H1 (cell line): ENCODE measurements around the gene ZNF805. TPM values are rescaled to one million over a fixed set of nuclear protein-coding genes. Genes with fewer than 3 reads are reported as not detected.

Source experiments
- CTCF ChIA-PET: fragments of 300-600 bp; sonication (Branson Sonifier 250); formaldehyde crosslinking; loops from one replicate; lab custom pipeline; 2021; ENCODE audit not compliant: partially characterized antibody; lab: Charles Lee
- POLR2A ChIA-PET: fragments of 300-600 bp; sonication (Branson Sonifier 250); formaldehyde crosslinking; loops from one replicate; lab custom pipeline; 2021; ENCODE audit warnings: inconsistent platforms; ENCODE audit not compliant: partially characterized antibody; lab: Charles Lee
- DNase-seq, 2 experiments: peaks; one replicate each; pipeline versions ENCODE4 v3.0.0 to v3.0.0-alpha.2; 2010 to 2022; ENCODE audit warnings: low spot score in 2 of 2, low read depth in 1 of 2, mixed read lengths in 1 of 2
- FAIRE-seq: peaks from 2 replicates; lab custom pipeline; 2011; peaks lifted over from hg19 to GRCh38; lab: Jason Lieb, UNC
- H2AFZ ChIP-seq: 2 replicates; pipeline ENCODE4 v1.8.1; 2012; ENCODE audit warnings: low read length, inconsistent platforms
- H2AK5ac ChIP-seq: 2 replicates; pipeline ENCODE4 v1.6.1; 2013; ENCODE audit warnings: low read depth, low read length
- H2BK120ac ChIP-seq: replicated peaks from 2 replicates; pipeline ENCODE3; 2013; ENCODE audit warnings: low read depth, low read length, inconsistent platforms
- H2BK12ac ChIP-seq: 2 replicates; pipeline ENCODE4 v1.6.1; 2013; ENCODE audit warnings: low read depth, low read length
- H2BK15ac ChIP-seq: 2 replicates; pipeline ENCODE4 v1.6.1; 2013; ENCODE audit warnings: low read length
- H2BK20ac ChIP-seq: 2 replicates; pipeline ENCODE4 v1.6.1; 2013; ENCODE audit warnings: low read length
- H2BK5ac ChIP-seq: 2 replicates; pipeline ENCODE4 v1.6.1; 2013; ENCODE audit warnings: low read depth, low read length
- H3K14ac ChIP-seq: 2 replicates; pipeline ENCODE4 v1.6.1; 2013; ENCODE audit warnings: inconsistent platforms; ENCODE audit not compliant: insufficient read length
- H3K18ac ChIP-seq: 2 replicates; pipeline ENCODE4 v1.6.1; 2013; ENCODE audit warnings: low read length; ENCODE audit errors: extremely low read depth
- H3K23ac ChIP-seq: 2 replicates; pipeline ENCODE4 v1.6.1; 2013; ENCODE audit warnings: inconsistent platforms; ENCODE audit not compliant: insufficient read length
- H3K23me2 ChIP-seq: 2 replicates; pipeline ENCODE4 v1.6.1; 2013; ENCODE audit warnings: low read depth, low read length
- H3K27ac ChIP-seq: 2 replicates; pipeline ENCODE4 v1.6.1; 2011; ENCODE audit warnings: low read depth, low read length, inconsistent platforms
- H3K27me3 ChIP-seq, 4 experiments: replicated peaks in 1 of 4; 1 replicate in 1 of 4; 2 replicates in 3 of 4; pipeline versions ENCODE4 v1.6.1 to v1.8.1; 2011 to 2013; ENCODE audit warnings: low read length in 3 of 4, mild to moderate bottlenecking in 3 of 4, inconsistent platforms in 2 of 4, mixed read lengths in 2 of 4, moderate library complexity in 1 of 4; ENCODE audit not compliant: control insufficient read depth in 3 of 4, insufficient read depth in 3 of 4; ENCODE audit errors: extremely low read depth in 1 of 4
- H3K36me3 ChIP-seq, 4 experiments: 2 replicates each; pipeline versions ENCODE4 v1.6.1 to v1.8.1; 2011 to 2013; ENCODE audit warnings: mild to moderate bottlenecking in 4 of 4, low read length in 3 of 4, moderate library complexity in 2 of 4, control low read depth in 1 of 4, inconsistent platforms in 1 of 4; ENCODE audit not compliant: insufficient read depth in 4 of 4, control insufficient read depth in 2 of 4
- H3K4ac ChIP-seq: replicated peaks from 2 replicates; pipeline ENCODE3; 2013; ENCODE audit warnings: low read length, low read depth, mixed read lengths, inconsistent platforms; ENCODE audit not compliant: insufficient read length
- H3K4me1 ChIP-seq, 4 experiments: replicated peaks in 1 of 4; 1 replicate in 1 of 4; 2 replicates in 3 of 4; pipeline versions ENCODE4 v1.6.1 to v1.8.1; 2011 to 2013; ENCODE audit warnings: low read length in 3 of 4, inconsistent platforms in 2 of 4, mixed read lengths in 1 of 4; ENCODE audit not compliant: insufficient read depth in 4 of 4, control insufficient read depth in 3 of 4
- H3K4me2 ChIP-seq, 2 experiments: 2 replicates each; pipeline versions ENCODE4 v1.6.1 to v1.8.1; 2011 to 2013; ENCODE audit warnings: low read depth in 2 of 2, low read length in 2 of 2, control low read depth in 1 of 2, inconsistent platforms in 1 of 2, mild to moderate bottlenecking in 1 of 2; ENCODE audit not compliant: insufficient read depth in 1 of 2
- H3K4me3 ChIP-seq, 4 experiments: fragments of 200-600, 300-600 bp in 1 of 4; sonication (generic), shearing (Covaris generic), sonication (Bioruptor Twin) in 1 of 4; 2 replicates each; pipeline versions ENCODE4 v1.5.1 to v1.8.1; 2011 to 2016; ENCODE audit warnings: low read length in 4 of 4, low read depth in 3 of 4, control low read depth in 2 of 4, inconsistent platforms in 2 of 4, mild to moderate bottlenecking in 2 of 4, mixed read lengths in 1 of 4, moderate library complexity in 1 of 4; ENCODE audit not compliant: insufficient read depth in 2 of 4; ENCODE audit errors: extremely low read depth in 1 of 4
- H3K56ac ChIP-seq: replicated peaks from 2 replicates; pipeline ENCODE3; 2013; ENCODE audit warnings: low read depth, mild to moderate bottlenecking, mixed read lengths, low read length, inconsistent platforms; ENCODE audit not compliant: insufficient read length
- H3K79me1 ChIP-seq: 2 replicates; pipeline ENCODE4 v1.6.1; 2013; ENCODE audit warnings: low read depth, low read length, control low read depth
- H3K79me2 ChIP-seq, 2 experiments: 2 replicates each; pipeline versions ENCODE4 v1.6.1 to v1.8.1; 2012 to 2013; ENCODE audit warnings: low read length in 2 of 2, mild to moderate bottlenecking in 2 of 2, inconsistent platforms in 1 of 2; ENCODE audit not compliant: insufficient read depth in 2 of 2, control insufficient read depth in 1 of 2
- H3K9ac ChIP-seq, 4 experiments: replicated peaks in 1 of 4; 1 replicate in 1 of 4; 2 replicates in 3 of 4; pipeline versions ENCODE4 v1.6.1 to v1.8.1; 2011 to 2013; ENCODE audit warnings: low read depth in 3 of 4, low read length in 3 of 4, control low read depth in 2 of 4, mild to moderate bottlenecking in 2 of 4, moderate library complexity in 2 of 4, inconsistent platforms in 1 of 4; ENCODE audit errors: extremely low read depth in 1 of 4
- H3K9me3 ChIP-seq, 2 experiments: 2 replicates each; pipeline versions ENCODE4 v1.6.1 to v1.8.1; 2012 to 2013; ENCODE audit warnings: mild to moderate bottlenecking in 2 of 2, moderate library complexity in 2 of 2, control low read depth in 1 of 2, inconsistent platforms in 1 of 2, low read depth in 1 of 2, low read length in 1 of 2, mixed read lengths in 1 of 2; ENCODE audit not compliant: insufficient read depth in 2 of 2
- H4K20me1 ChIP-seq, 2 experiments: replicated peaks in 1 of 2; 2 replicates each; pipeline versions ENCODE3 to v1.8.1; 2011 to 2013; ENCODE audit warnings: inconsistent platforms in 2 of 2, low read length in 2 of 2, mild to moderate bottlenecking in 1 of 2; ENCODE audit not compliant: insufficient read depth in 2 of 2, control insufficient read depth in 1 of 2
- H4K5ac ChIP-seq: 2 replicates; pipeline ENCODE4 v1.6.1; 2013; ENCODE audit warnings: low read length, low read depth, mixed read lengths, inconsistent platforms; ENCODE audit not compliant: insufficient read length
- H4K8ac ChIP-seq: 2 replicates; pipeline ENCODE4 v1.8.0; 2013; ENCODE audit warnings: mild to moderate bottlenecking, moderate library complexity, low read length, inconsistent platforms; ENCODE audit not compliant: insufficient read depth; ENCODE audit errors: extremely low read depth
- H4K91ac ChIP-seq: replicated peaks from 2 replicates; pipeline ENCODE3; 2013; ENCODE audit warnings: low read length, mixed read lengths, inconsistent platforms; ENCODE audit not compliant: insufficient read length
- CREB1 ChIP-seq: IDR thresholded peaks from 2 replicates; pipeline ENCODE4 v1.6.1; 2012; ENCODE audit warnings: inconsistent platforms
- EP300 ChIP-seq, 2 experiments: IDR thresholded peaks; 1 replicate in 1 of 2; 2 replicates in 1 of 2; pipeline ENCODE4 v1.6.1; 2011 to 2012; ENCODE audit warnings: low read depth in 2 of 2, low read length in 2 of 2, mild to moderate bottlenecking in 2 of 2, borderline replicate concordance in 1 of 2, inconsistent platforms in 1 of 2, moderate library complexity in 1 of 2
- FOSL1 ChIP-seq: IDR thresholded peaks from 2 replicates; pipeline ENCODE4 v1.6.1; 2011; ENCODE audit warnings: mild to moderate bottlenecking, low read depth, low read length, moderate library complexity; ENCODE audit not compliant: insufficient read depth
- NANOG ChIP-seq: IDR thresholded peaks from 2 replicates; pipeline ENCODE4 v1.6.1; 2011; ENCODE audit warnings: low read length, low read depth, mild to moderate bottlenecking, inconsistent platforms; ENCODE audit not compliant: insufficient read depth, poor library complexity, severe bottlenecking
- POLR2A ChIP-seq, 2 experiments: IDR thresholded peaks; 1 replicate in 1 of 2; 2 replicates in 1 of 2; pipeline ENCODE4 v1.6.1; 2011; ENCODE audit warnings: low read depth in 2 of 2, low read length in 2 of 2, mild to moderate bottlenecking in 2 of 2; ENCODE audit errors: control extremely low read depth in 1 of 2
- RNF2 ChIP-seq: fragments of 200-900, 300-1000 bp; sonication (generic); IDR thresholded peaks from 2 replicates; pipeline ENCODE4 v1.7.1; 2016; ENCODE audit warnings: borderline replicate concordance, low read depth, mild to moderate bottlenecking, antibody characterized with exemption, low read length; ENCODE audit not compliant: poor library complexity, severe bottlenecking; ENCODE audit errors: missing control alignments
- SIN3A ChIP-seq, 2 experiments: IDR thresholded peaks in 1 of 2; conservative IDR thresholded peaks in 1 of 2; 2 replicates each; pipeline ENCODE4 v1.6.1; 2011 to 2012; ENCODE audit warnings: low read length in 2 of 2, improper control_type of control experiment in 1 of 2, low read depth in 1 of 2, mild to moderate bottlenecking in 1 of 2
- SIRT6 ChIP-seq: IDR thresholded peaks from one replicate; pipeline ENCODE4 v1.7.1; 2012; ENCODE audit warnings: low read length, inconsistent platforms
- SP2 ChIP-seq: IDR thresholded peaks from 2 replicates; pipeline ENCODE4 v1.6.1; 2012; ENCODE audit warnings: mild to moderate bottlenecking, low read length, inconsistent platforms
- SP4 ChIP-seq: IDR thresholded peaks from 2 replicates; pipeline ENCODE4 v1.6.1; 2012; ENCODE audit warnings: low read length, inconsistent platforms
- TAF7 ChIP-seq: optimal IDR thresholded peaks from 2 replicates; pipeline ENCODE3; 2011; ENCODE audit warnings: low read depth, mild to moderate bottlenecking, inconsistent platforms, low read length, moderate library complexity, borderline replicate concordance
- TBP ChIP-seq: IDR thresholded peaks from 2 replicates; pipeline ENCODE4 v1.6.1; 2011; ENCODE audit warnings: low read depth, low read length, improper control_type of control experiment
- TEAD4 ChIP-seq: IDR thresholded peaks from 2 replicates; pipeline ENCODE4 v1.6.1; 2012; ENCODE audit warnings: low read depth, low read length, inconsistent platforms, mixed read lengths
- WGBS, 2 experiments: shearing (Covaris generic) in 1 of 2; methylation state at CpG; one replicate each; pipeline versions ENCODE4 v1.1.6 to v1.1.7; 2013 to 2015; ENCODE audit warnings: low lambda C conversion rate in 2 of 2, mixed read lengths in 2 of 2, inconsistent platforms in 1 of 2, low coverage in 1 of 2, missing lambda C conversion rate in 1 of 2; ENCODE audit not compliant: insufficient replicate concordance in 2 of 2, insufficient coverage in 1 of 2, insufficient read length in 1 of 2; ENCODE audit errors: extremely low coverage in 1 of 2, missing lambda C conversion rate in 1 of 2; 5-methylcytosine and 5-hydroxymethylcytosine counted together
- polyA plus RNA-seq, 7 experiments: library from polyadenylated mRNA; depleted of rRNA in 3 of 7; stranded (reverse) in 5 of 7; unstranded in 2 of 7; fragments of >200 nt in 5 of 7; fragments of 200-250 nt in 2 of 7; gene quantifications; 1 replicate in 5 of 7; 2 replicates in 1 of 7; 4 replicates in 1 of 7; pipeline versions ENCODE4 v1.2.1 to v1.2.3, GENCODE V29; 2011 to 2013; ENCODE audit warnings: missing spikeins in 2 of 7, mixed read lengths in 2 of 7
- total RNA-seq: library from RNA; stranded (reverse); fragmentation: NEBNext Ultra II Directional; extraction: Animal tissue kit (Norgen Biotek cat#: 25700); gene quantifications from 2 replicates; pipeline ENCODE4 v1.2.1, GENCODE V29; 2021
- TF ChIP-seq, protein P1 (sequence below): IDR thresholded peaks from 2 replicates; pipeline ENCODE4 v1.6.1; 2011; ENCODE audit warnings: low read length, improper control_type of control experiment

ZNF805 gene
- total and polyA plus RNA-seq, 2 of the 8 experiments (the other 6 are each of a cell fraction or from before 2014, with no cell fraction given), result 2.3 to 14.8 TPM

DNA sequence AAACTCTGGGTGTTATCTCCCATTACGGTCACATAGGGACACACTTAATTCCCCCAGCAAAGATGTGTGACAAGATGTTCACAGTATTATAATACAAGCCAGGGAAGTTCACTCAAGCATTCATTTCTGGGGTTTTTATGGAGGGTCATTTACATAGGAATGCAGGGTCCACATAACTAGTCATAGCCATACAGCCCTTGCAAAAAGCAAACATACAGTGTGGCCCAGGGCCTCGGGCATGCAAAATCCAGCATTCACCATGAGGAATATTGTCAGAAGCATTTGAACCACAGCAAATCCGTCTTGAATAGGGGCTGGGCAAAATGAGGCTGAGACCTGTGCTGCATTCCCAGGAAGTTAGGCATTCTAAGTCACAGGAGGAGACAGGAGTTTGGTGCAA lies 26.9 kb downstream of the ZNF805 start:
- Histone ChIP-seq H3K4me1 (peaks cover 0 to 7% (median 1%) of the 10 kb centered on the region in 4 experiments; a peak in 2 of 7 replicates), H4K8ac (no peak overlapping the region), H3K4ac (no peak overlapping the region), H4K20me1 (no peaks in the 10 kb centered on the region), H3K9ac (no peak overlapping the region), H3K4me2 (no peak overlapping the region), H3K36me3 (no peaks in the 10 kb centered on the region), H3K79me2 (no peaks in the 10 kb centered on the region), H3K27ac (no peak overlapping the region), H2BK120ac (no peak overlapping the region), H3K18ac (no peak overlapping the region), H2BK15ac (no peak overlapping the region), H2AK5ac (no peak overlapping the region), H4K5ac (no peak overlapping the region), H3K27me3 (no peaks in the 10 kb centered on the region), H3K9me3 (no peaks in the 10 kb centered on the region), H3K23me2 (no peaks in the 10 kb centered on the region), H2BK12ac (no peak overlapping the region), H2BK5ac (no peak overlapping the region), H2BK20ac (no peak overlapping the region), H3K4me3 (no peak overlapping the region), H3K56ac (no peak overlapping the region), H2AFZ (no peak overlapping the region), H3K14ac (no peak overlapping the region), H3K23ac (no peak overlapping the region), H4K91ac (no peak overlapping the region), H3K79me1 (no peaks in the 10 kb centered on the region)
- TF ChIP-seq CREB1 (no peak), FOSL1 (no peak), SP2 (no peak), TAF7 (no peak), NANOG (no peak), TBP (no peak), SP4 (no peak), EP300 (IDR thresholded peaks at IDR 0.05; ENCODE audit: borderline replicate concordance in 1 of 2, low read depth in 2 of 2, low read length in 2 of 2) (no peak), SIN3A (conservative IDR thresholded peaks at IDR 0.05 in 1 of 2, IDR thresholded peaks at IDR 0.05 in 1 of 2; ENCODE audit: low read depth in 1 of 2, low read length in 2 of 2) (no peak), TEAD4 (no peak), RNF2 (no peak), SIRT6 (no peak), POLR2A (IDR thresholded peaks at IDR 0.05; ENCODE audit: control extremely low read depth in 1 of 2, low read depth in 2 of 2, low read length in 2 of 2) (no peak)
- TF ChIP-seq, protein P1, sequence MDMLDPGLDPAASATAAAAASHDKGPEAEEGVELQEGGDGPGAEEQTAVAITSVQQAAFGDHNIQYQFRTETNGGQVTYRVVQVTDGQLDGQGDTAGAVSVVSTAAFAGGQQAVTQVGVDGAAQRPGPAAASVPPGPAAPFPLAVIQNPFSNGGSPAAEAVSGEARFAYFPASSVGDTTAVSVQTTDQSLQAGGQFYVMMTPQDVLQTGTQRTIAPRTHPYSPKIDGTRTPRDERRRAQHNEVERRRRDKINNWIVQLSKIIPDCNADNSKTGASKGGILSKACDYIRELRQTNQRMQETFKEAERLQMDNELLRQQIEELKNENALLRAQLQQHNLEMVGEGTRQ, result no peak
- DNase-seq (no peak), FAIRE-seq (no peak)
- POLR2A ChIA-PET, result no interaction called here
- CTCF ChIA-PET, result no interaction called here
- 85% methylated on average over 3 of the region's 3 CpGs; no CpG with 5 or more reads in 1 of the 2 experiments for WGBS, 2 experiments
